OCI-LY7 (cell line): ENCODE data around the gene HS3ST2. TPM values are rescaled to one million over a fixed set of nuclear protein-coding genes. Genes with fewer than 3 reads are reported as not detected.

ENCODE experiments used
- BruUV-seq: library from RNA; stranded (reverse); fragments of 400-500 nt; replicated peaks from 2 replicates; lab custom pipeline; 2021; lab: Mats Ljungman, UMichigan
- CTCF ChIA-PET: fragments of 300-600 bp; sonication (Branson Sonifier 250); formaldehyde crosslinking; loops from one replicate; lab custom pipeline; 2022; ENCODE audit warnings: antibody characterized with exemption; ENCODE audit not compliant: unreplicated experiment; lab: Charles Lee
- POLR2A ChIA-PET: fragments of 300-600 bp; sonication (Branson Sonifier 250); formaldehyde crosslinking; loops from one replicate; lab custom pipeline; 2022; ENCODE audit warnings: antibody characterized with exemption; lab: Charles Lee
- DNase-seq: peaks from one replicate; pipeline ENCODE4 v3.0.0-alpha.2; 2015; ENCODE audit warnings: low spot score
- H2AFZ ChIP-seq: fragments of 200-600 bp; sonication (generic), shearing (Covaris generic); 2 replicates; pipeline ENCODE4 v1.6.1; 2014; ENCODE audit warnings: mild to moderate bottlenecking, antibody characterized with exemption, low read length, moderate library complexity
- H3K27ac ChIP-seq: fragments of 200-600 bp; sonication (generic); 2 replicates; pipeline ENCODE4 v1.5.1; 2014; ENCODE audit warnings: mixed run types, low read depth, mild to moderate bottlenecking, moderate library complexity, low read length, inconsistent platforms; ENCODE audit not compliant: poor library complexity, severe bottlenecking
- H3K36me3 ChIP-seq: fragments of 200-600 bp; sonication (generic); 2 replicates; pipeline ENCODE4 v1.6.1; 2014; ENCODE audit warnings: mild to moderate bottlenecking, antibody characterized with exemption, low read length, moderate library complexity, mixed read lengths; ENCODE audit not compliant: insufficient read depth
- H3K4me1 ChIP-seq: fragments of 200-600 bp; sonication (generic); 2 replicates; pipeline ENCODE4 v1.5.1; 2014; ENCODE audit warnings: mild to moderate bottlenecking, low read length; ENCODE audit not compliant: insufficient read depth, poor library complexity, severe bottlenecking
- H3K4me2 ChIP-seq: fragments of 200-600 bp; sonication (generic); 2 replicates; pipeline ENCODE4 v1.6.1; 2014; ENCODE audit warnings: mild to moderate bottlenecking, low read length
- H3K4me3 ChIP-seq: fragments of 200-600 bp; sonication (generic); 2 replicates; pipeline ENCODE4 v1.5.1; 2014; ENCODE audit warnings: mild to moderate bottlenecking, low read depth, low read length; ENCODE audit not compliant: poor library complexity, severe bottlenecking
- H3K79me2 ChIP-seq: fragments of 200-600 bp; sonication (generic); 2 replicates; pipeline ENCODE4 v1.6.1; 2016; ENCODE audit warnings: low read depth, mild to moderate bottlenecking, low read length, moderate library complexity, mixed read lengths; ENCODE audit not compliant: insufficient read depth
- H3K9me2 ChIP-seq: fragments of 200-600 bp; sonication (generic); 2 replicates; pipeline ENCODE4 v1.6.1; 2016; ENCODE audit warnings: mild to moderate bottlenecking, low read length, mixed read lengths; ENCODE audit not compliant: insufficient read depth
- H3K9me3 ChIP-seq: fragments of 200-600 bp; sonication (generic); 2 replicates; pipeline ENCODE4 v1.6.1; 2014; ENCODE audit warnings: mild to moderate bottlenecking, mixed run types, low read length, mixed read lengths
- H4K20me1 ChIP-seq: fragments of 200-600 bp; sonication (generic); 2 replicates; pipeline ENCODE4 v1.6.1; 2014; ENCODE audit warnings: mild to moderate bottlenecking, antibody characterized with exemption, low read length, moderate library complexity, mixed read lengths; ENCODE audit not compliant: insufficient read depth
- CTCF ChIP-seq: fragments of 200-600 bp; sonication (generic); conservative IDR thresholded peaks from 2 replicates; pipeline ENCODE4 v1.5.1; 2014; ENCODE audit warnings: mild to moderate bottlenecking, antibody characterized with exemption, low read length, moderate library complexity, mixed read lengths
- EZH2phosphoT487 ChIP-seq: fragments of 200-600 bp; sonication (generic); IDR thresholded peaks from 2 replicates; pipeline ENCODE4 v1.6.1; 2018; ENCODE audit warnings: low read depth, borderline replicate concordance, mild to moderate bottlenecking, mixed run types, antibody characterized with exemption, low read length, moderate library complexity, mixed read lengths
- intact Hi-C: fragments of 100-400 bp; cut with micrococcal nuclease; formaldehyde crosslinking; loops from one replicate; pipeline ENCODE4 v1.10.0; 2022; ENCODE audit not compliant: unreplicated experiment
- total RNA-seq, 2 experiments: library from RNA; depleted of rRNA in 1 of 2; stranded (reverse); fragments of >200 nt in 1 of 2; shearing (Covaris generic) in 1 of 2; gene quantifications; 2 replicates each; pipeline ENCODE4 v1.2.3, GENCODE V29; 2014 to 2022

Gene HS3ST2
- total RNA-seq, 2 experiments from 2014 or later: not detected

- POLR2A ChIA-PET: no interaction called here
- Histone ChIP-seq H3K79me2 (no peaks in the 10 kb centered on the region), H3K9me2 (no peaks in the 10 kb centered on the region), H3K27ac (no peak overlapping the region), H3K9me3 (no peaks in the 10 kb centered on the region), H4K20me1 (no peaks in the 10 kb centered on the region), H3K4me2 (no peak overlapping the region), H2AFZ (no peak overlapping the region), H3K4me1 (no peaks in the 10 kb centered on the region), H3K4me3 (no peak overlapping the region), H3K36me3 (no peaks in the 10 kb centered on the region)
- CTCF ChIA-PET: interaction anchor here (0.7 kb wide), 1 partner anchor 11 kb away, joined by 3 read pairs; no protein-coding TSS in a partner anchor
- no peak for DNase-seq
- intact Hi-C loops: no loop called here
- TF ChIP-seq CTCF (no peak), EZH2phosphoT487 (no peak)
- BruUV-seq: no TSS peak
Observed at GRCh38 chr16:22912654-22913053, 98.7 kb downstream of the HS3ST2 start.

GRCh38 chr16:22915003-22915402, 101.0 kb downstream of the HS3ST2 start:
- CTCF ChIA-PET: no interaction called here

More at GRCh38 chr16:22915003-22915402, 101.0 kb downstream of the HS3ST2 start:
- H3K4me3 ChIP-seq: no peak overlapping the region
- H3K36me3 ChIP-seq: no peaks in the 10 kb centered on the region
- H3K9me2 ChIP-seq: no peaks in the 10 kb centered on the region
- TF ChIP-seq EZH2phosphoT487 (no peak), CTCF (no peak)
- intact Hi-C loops: no loop called here
- H2AFZ ChIP-seq: no peak overlapping the region
- H3K79me2 ChIP-seq: no peaks in the 10 kb centered on the region
- POLR2A ChIA-PET: no interaction called here
- DNase-seq: no peak
- BruUV-seq: no TSS peak
- H4K20me1 ChIP-seq: no peaks in the 10 kb centered on the region
- no peaks in the 10 kb centered on the region for H3K9me3 ChIP-seq
- no peak overlapping the region for H3K27ac ChIP-seq
- no peak overlapping the region for H3K4me2 ChIP-seq
- no peaks in the 10 kb centered on the region for H3K4me1 ChIP-seq
